ENCODE measurements around the gene C4orf46. TPM values are rescaled to one million over a fixed set of nuclear protein-coding genes. Genes with fewer than 3 reads are reported as not detected.
A peak's percentile ranks its signal among the peaks of the same experiment; 100 is the strongest.

Gene C4orf46
- total RNA-seq, 1 experiment from 2014 or later = 44.1 TPM

- H3K27me3 ChIP-seq (replicated peaks; ENCODE audit: insufficient read depth, low read depth, low read length, poor library complexity) = peaks cover 6% of the 10 kb centered on the region
- DNase-seq (ENCODE audit: low spot score) = no peak
- H3K4me3 ChIP-seq (ENCODE audit: low read depth, low read length, poor library complexity, severe bottlenecking) = no peak overlapping the region
- no peak for TF ChIP-seq EZH2 (IDR thresholded peaks at IDR 0.05; ENCODE audit: borderline replicate concordance, low read depth, low read length, poor library complexity, severe bottlenecking)
- no peak for TF ChIP-seq CTCF (conservative IDR thresholded peaks at IDR 0.05; ENCODE audit: low read depth, low read length)
- ChIA-PET CTCF (no interaction called here), POLR2A (ENCODE audit: low non-redundant PET) (no interaction called here)
- no peak overlapping the region for H3K27ac ChIP-seq (ENCODE audit: low read depth, low read length, poor library complexity, severe bottlenecking)
- no peaks in the 10 kb centered on the region for H3K4me1 ChIP-seq (ENCODE audit: insufficient read depth, low read length, poor library complexity, severe bottlenecking)
- H3K36me3 ChIP-seq (ENCODE audit: insufficient read depth, low read length, poor library complexity, severe bottlenecking) = no peaks in the 10 kb centered on the region
- H3K9me3 ChIP-seq (ENCODE audit: low read depth, low read length, poor library complexity, severe bottlenecking) = no peaks in the 10 kb centered on the region
- intact Hi-C loops (cut with micrococcal nuclease; ENCODE audit: unreplicated experiment) = no loop called here
- no TSS peak for BruUV-seq (replicated peaks)
Observed at GRCh38 chr4:158636619-158637018, 35.1 kb downstream of the C4orf46 start.

GRCh38 chr4:158630893-158631292 lies 40.8 kb downstream of the C4orf46 start:
- no TSS peak for BruUV-seq (replicated peaks)
- CTCF ChIA-PET = interaction anchor here (1.0 kb wide), 1 partner anchor 375 kb away, joined by 3 read pairs; no protein-coding TSS in a partner anchor
- DNase-seq (ENCODE audit: low spot score) = peak; percentile 53
- Histone ChIP-seq H3K4me1 (ENCODE audit: insufficient read depth, low read length, poor library complexity, severe bottlenecking) (no peaks in the 10 kb centered on the region), H3K36me3 (ENCODE audit: insufficient read depth, low read length, poor library complexity, severe bottlenecking) (no peaks in the 10 kb centered on the region), H3K4me3 (ENCODE audit: low read depth, low read length, poor library complexity, severe bottlenecking) (no peak overlapping the region), H3K9me3 (ENCODE audit: low read depth, low read length, poor library complexity, severe bottlenecking) (no peaks in the 10 kb centered on the region), H3K27ac (ENCODE audit: low read depth, low read length, poor library complexity, severe bottlenecking) (no peak overlapping the region), H3K27me3 (replicated peaks; ENCODE audit: insufficient read depth, low read depth, low read length, poor library complexity) (peaks cover 17% of the 10 kb centered on the region)
- TF ChIP-seq EZH2 (IDR thresholded peaks at IDR 0.05; ENCODE audit: borderline replicate concordance, low read depth, low read length, poor library complexity, severe bottlenecking) = no peak
- no peak for TF ChIP-seq CTCF (conservative IDR thresholded peaks at IDR 0.05; ENCODE audit: low read depth, low read length)
- intact Hi-C loops (cut with micrococcal nuclease; ENCODE audit: unreplicated experiment) = no loop called here
- POLR2A ChIA-PET (ENCODE audit: low non-redundant PET) = no interaction called here

- intact Hi-C loops (cut with micrococcal nuclease; ENCODE audit: unreplicated experiment) = loop anchor here (1.0 to 10.0 kb wide), 3 partner anchors 215 to 631 kb away; no protein-coding TSS in a partner anchor
- POLR2A ChIA-PET (ENCODE audit: low non-redundant PET) = no interaction called here
- no peaks in the 10 kb centered on the region for H3K4me1 ChIP-seq (ENCODE audit: insufficient read depth, low read length, poor library complexity, severe bottlenecking)
- no peaks in the 10 kb centered on the region for H3K36me3 ChIP-seq (ENCODE audit: insufficient read depth, low read length, poor library complexity, severe bottlenecking)
- CTCF ChIA-PET = no interaction called here
- TF ChIP-seq EZH2 (IDR thresholded peaks at IDR 0.05; ENCODE audit: borderline replicate concordance, low read depth, low read length, poor library complexity, severe bottlenecking) = no peak
- no peak for TF ChIP-seq CTCF (conservative IDR thresholded peaks at IDR 0.05; ENCODE audit: low read depth, low read length)
- no peak overlapping the region for H3K27ac ChIP-seq (ENCODE audit: low read depth, low read length, poor library complexity, severe bottlenecking)
- DNase-seq (ENCODE audit: low spot score) = no peak
- no TSS peak for BruUV-seq (replicated peaks)
- peaks cover 17% of the 10 kb centered on the region for H3K27me3 ChIP-seq (replicated peaks; ENCODE audit: insufficient read depth, low read depth, low read length, poor library complexity)
- H3K4me3 ChIP-seq (ENCODE audit: low read depth, low read length, poor library complexity, severe bottlenecking) = no peak overlapping the region
- no peaks in the 10 kb centered on the region for H3K9me3 ChIP-seq (ENCODE audit: low read depth, low read length, poor library complexity, severe bottlenecking)
Observed at GRCh38 chr4:158625544-158625943, 46.1 kb downstream of the C4orf46 start.

All from A673 (cell line).